Endothelial cell of umbilical vein (primary cell): ENCODE data around the gene IGSF3. TPM values are rescaled to one million over a fixed set of nuclear protein-coding genes. Genes with fewer than 3 reads are reported as not detected.

Source experiments
- BruUV-seq: library from RNA; stranded (reverse); fragments of 400-500 nt; replicated peaks from 2 replicates; lab custom pipeline; 2021; lab: Mats Ljungman, UMichigan
- CTCF ChIA-PET: fragments of 300-600, 350-600 bp; sonication (Branson Sonifier 250); formaldehyde crosslinking; loops from one replicate; lab custom pipeline; 2021; ENCODE audit warnings: antibody characterized with exemption, inconsistent platforms; lab: Charles Lee
- POLR2A ChIA-PET: fragments of 300-600, 350-600 bp; sonication (Branson Sonifier 250); formaldehyde crosslinking; loops from one replicate; lab custom pipeline; 2021; ENCODE audit warnings: antibody characterized with exemption, inconsistent platforms; lab: Charles Lee
- DNase-seq: peaks from one replicate; pipeline ENCODE4 v3.0.0-alpha.2; 2011; ENCODE audit warnings: low read depth, low spot score
- FAIRE-seq: peaks from 2 replicates; lab custom pipeline; 2011; peaks lifted over from hg19 to GRCh38; lab: Jason Lieb, UNC
- H2AFZ ChIP-seq: 2 replicates; pipeline ENCODE4 v1.6.0; 2012; ENCODE audit warnings: low read depth, low read length, control low read depth, inconsistent platforms
- H3K27ac ChIP-seq: 2 replicates; pipeline ENCODE4 v1.5.1; 2011; ENCODE audit warnings: low read depth, mild to moderate bottlenecking, control low read depth, low read length, moderate library complexity; ENCODE audit not compliant: insufficient read depth
- H3K27me3 ChIP-seq, 2 experiments: 2 replicates each; pipeline versions ENCODE4 v1.6.0 to v1.6.1; 2011; ENCODE audit warnings: low read length in 2 of 2, mixed read lengths in 1 of 2; ENCODE audit not compliant: control insufficient read depth in 2 of 2, insufficient read depth in 2 of 2
- H3K36me3 ChIP-seq, 2 experiments: 2 replicates in 1 of 2; 3 replicates in 1 of 2; pipeline ENCODE4 v1.5.1; 2011; ENCODE audit warnings: low read length in 2 of 2, mild to moderate bottlenecking in 1 of 2, moderate library complexity in 1 of 2; ENCODE audit not compliant: control insufficient read depth in 2 of 2, insufficient read depth in 2 of 2; ENCODE audit errors: extremely low read depth in 1 of 2
- H3K4me1 ChIP-seq: 3 replicates; pipeline ENCODE4 v1.5.1; 2011; ENCODE audit warnings: mild to moderate bottlenecking, low read length; ENCODE audit not compliant: control insufficient read depth, insufficient read depth; ENCODE audit errors: extremely low read depth
- H3K4me2 ChIP-seq: 2 replicates; pipeline ENCODE4 v1.6.1; 2011; ENCODE audit warnings: low read length, control low read depth, mixed read lengths; ENCODE audit not compliant: insufficient read depth
- H3K4me3 ChIP-seq, 3 experiments: fragments of 200-600 bp in 1 of 3; sonication (generic), shearing (Covaris generic) in 1 of 3; replicated peaks in 1 of 3; 2 replicates each; pipeline ENCODE4 v1.5.1; 2011 to 2016; ENCODE audit warnings: control low read depth in 3 of 3, low read length in 3 of 3, mild to moderate bottlenecking in 2 of 3, inconsistent platforms in 1 of 3, low read depth in 1 of 3, moderate library complexity in 1 of 3; ENCODE audit not compliant: insufficient read depth in 1 of 3
- H3K79me2 ChIP-seq: 2 replicates; pipeline ENCODE4 v1.6.0; 2012; ENCODE audit warnings: low read length, inconsistent platforms; ENCODE audit not compliant: control insufficient read depth, insufficient read depth
- H3K9ac ChIP-seq: replicated peaks from 2 replicates; pipeline ENCODE3; 2011; ENCODE audit warnings: low read length, control low read depth; ENCODE audit not compliant: insufficient read depth; ENCODE audit errors: extremely low read depth
- H3K9me1 ChIP-seq: replicated peaks from 3 replicates; pipeline ENCODE4 v1.6.0; 2011; ENCODE audit warnings: mild to moderate bottlenecking, low read length; ENCODE audit not compliant: control insufficient read depth, insufficient read depth; ENCODE audit errors: extremely low read depth
- H3K9me3 ChIP-seq: replicated peaks from 2 replicates; pipeline ENCODE4 v1.5.1; 2012; ENCODE audit warnings: low read length, inconsistent platforms; ENCODE audit not compliant: control insufficient read depth, insufficient read depth
- H4K20me1 ChIP-seq: replicated peaks from 2 replicates; pipeline ENCODE3; 2011; ENCODE audit warnings: mild to moderate bottlenecking, low read length; ENCODE audit not compliant: control insufficient read depth, insufficient read depth; ENCODE audit errors: extremely low read depth
- CTCF ChIP-seq, 2 donors: IDR thresholded peaks; 1 replicate in 1 of 2; 2 replicates in 1 of 2; pipeline ENCODE4 v1.5.1; 2011; ENCODE audit warnings: low read length in 2 of 2, mild to moderate bottlenecking in 2 of 2, moderate library complexity in 2 of 2, control low read depth in 1 of 2, inconsistent platforms in 1 of 2, low read depth in 1 of 2; ENCODE audit not compliant: insufficient read depth in 1 of 2; ENCODE audit errors: extremely low read depth in 1 of 2
- EZH2 ChIP-seq: IDR thresholded peaks from 2 replicates; pipeline ENCODE4 v1.6.1; 2012; ENCODE audit warnings: borderline replicate concordance, low read depth, mild to moderate bottlenecking, moderate library complexity, low read length, inconsistent platforms; ENCODE audit not compliant: severe bottlenecking
- FOS ChIP-seq: IDR thresholded peaks from 2 replicates; pipeline ENCODE4 v1.6.1; 2011; ENCODE audit warnings: mild to moderate bottlenecking, low read length, moderate library complexity, borderline replicate concordance; ENCODE audit not compliant: insufficient read depth
- JUN ChIP-seq: IDR thresholded peaks from 2 replicates; pipeline ENCODE4 v1.6.1; 2011; ENCODE audit warnings: borderline replicate concordance, low read depth; ENCODE audit not compliant: insufficient read length, insufficient read depth
- MAX ChIP-seq: IDR thresholded peaks from 2 replicates; pipeline ENCODE4 v1.6.1; 2011; ENCODE audit not compliant: insufficient read depth, insufficient read length
- MYC ChIP-seq: IDR thresholded peaks from one replicate; pipeline ENCODE4 v1.6.1; 2011; ENCODE audit warnings: mild to moderate bottlenecking, low read depth, low read length
- POLR2A ChIP-seq: IDR thresholded peaks from 2 replicates; pipeline ENCODE4 v1.6.1; 2012; ENCODE audit warnings: low read depth, mild to moderate bottlenecking, control low read depth, low read length
- POLR2AphosphoS5 ChIP-seq: IDR thresholded peaks from 2 replicates; pipeline ENCODE4 v1.6.1; 2012; ENCODE audit warnings: low read depth, mild to moderate bottlenecking, control low read depth, low read length, moderate library complexity; ENCODE audit not compliant: insufficient read depth
- dilution Hi-C: fragments of 300-500 bp; cut with MboI; formaldehyde crosslinking; loops from one replicate; pipeline ENCODE4 v1.15.0; 2019; ENCODE audit warnings: low sequenced_read_pairs; ENCODE audit not compliant: extremely low pct_ligation_motif_present
- intact Hi-C: fragments of 100-400 bp; cut with micrococcal nuclease; formaldehyde crosslinking; loops from one replicate; pipeline ENCODE4 v1.10.0; 2022
- polyA plus RNA-seq, 4 experiments: library from polyadenylated mRNA; depleted of rRNA in 3 of 4; stranded (reverse) in 3 of 4; unstranded in 1 of 4; fragments of >200 nt; gene quantifications; 2 replicates each; pipeline versions ENCODE4 v1.2.1 to v1.2.3, GENCODE V29; 2011 to 2012; ENCODE audit warnings: missing spikeins in 1 of 4
- total RNA-seq: library from RNA; stranded (reverse); gene quantifications from 2 replicates; pipeline ENCODE4 v1.2.3, GENCODE V29; 2021

IGSF3 gene
- total and polyA plus RNA-seq, 2 donors (not counting 3 experiments of a cell fraction or from before 2014, with no cell fraction given), result 0.63 to 2.2 TPM

GRCh38 chr1:116698244-116698595 lies 30.7 kb upstream of the IGSF3 start:
- no peaks in the 10 kb centered on the region for H3K4me1 ChIP-seq
- no peak overlapping the region for H3K4me2 ChIP-seq
- no peaks in the 10 kb centered on the region for H3K79me2 ChIP-seq
- H3K9ac ChIP-seq, result no peak overlapping the region
- FAIRE-seq, result no peak
- intact Hi-C loops, result no loop called here
- no peaks in the 10 kb centered on the region for H3K27me3 ChIP-seq
- DNase-seq, result no peak
- no peak overlapping the region for H3K4me3 ChIP-seq
- CTCF ChIA-PET, result no interaction called here
- H3K36me3 ChIP-seq, result no peaks in the 10 kb centered on the region
- no peaks in the 10 kb centered on the region for H3K9me1 ChIP-seq
- no peaks in the 10 kb centered on the region for H4K20me1 ChIP-seq
- no TSS peak for BruUV-seq
- no peaks in the 10 kb centered on the region for H3K9me3 ChIP-seq
- dilution Hi-C loops, result no loop called here
- POLR2A ChIA-PET, result no interaction called here
- H2AFZ ChIP-seq, result no peak overlapping the region
- no peak for TF ChIP-seq FOS
- no peak for TF ChIP-seq EZH2
- TF ChIP-seq CTCF (IDR thresholded peaks at IDR 0.05; ENCODE audit: extremely low read depth in 1 of 2, insufficient read depth in 1 of 2, low read depth in 1 of 2, low read length in 2 of 2), result no peak
- no peak for TF ChIP-seq JUN
- no peak for TF ChIP-seq POLR2AphosphoS5
- no peak for TF ChIP-seq POLR2A
- TF ChIP-seq MAX, result no peak
- no peak for TF ChIP-seq MYC
- no peak overlapping the region for H3K27ac ChIP-seq
